Subcutaneous adipose tissue (tissue), 4 donors: Measurements from ENCODE around the gene TUBB1. TPM values are rescaled to one million over a fixed set of nuclear protein-coding genes. Genes with fewer than 3 reads are reported as not detected.

Experiments
- CTCF ChIP-seq: fragments of 450-650 bp; IDR thresholded peaks from one replicate; pipeline ENCODE4 v1.5.1; 2016; ENCODE audit warnings: low read depth, mild to moderate bottlenecking, control low read depth, antibody characterized with exemption, moderate library complexity
- total RNA-seq, 4 donors: library from RNA; depleted of rRNA; stranded (reverse); fragments of >200 nt; gene quantifications; one replicate each; pipeline ENCODE4 v1.1.0, GENCODE V29; 2016

Gene TUBB1
- total RNA-seq, 4 donors from 2014 or later = 0.33 TPM; not detected in 3

- no peak for TF ChIP-seq CTCF
Observed at GRCh38 chr20:59043698-59044097, 24.5 kb downstream of the TUBB1 start.

GRCh38 chr20:59044295-59044694 lies 25.1 kb downstream of the TUBB1 start:
- TF ChIP-seq CTCF = no peak

- TF ChIP-seq CTCF = no peak
Observed at GRCh38 chr20:59044796-59045195, 25.6 kb downstream of the TUBB1 start.

- no peak for TF ChIP-seq CTCF
Observed at GRCh38 chr20:59046862-59047261, 27.6 kb downstream of the TUBB1 start.

- no peak for TF ChIP-seq CTCF
Observed at GRCh38 chr20:59047938-59048680, 28.9 kb downstream of the TUBB1 start.

GRCh38 chr20:59048681-59049030 lies 29.4 kb downstream of the TUBB1 start:
- no peak for TF ChIP-seq CTCF

- TF ChIP-seq CTCF = no peak
Observed at GRCh38 chr20:59050437-59050836, 31.2 kb downstream of the TUBB1 start.
